ENCODE results near the gene CORO2B.
"Not testable (repeated sequence)": the region's sequence is repeated elsewhere in the genome, so short reads cannot be mapped to it uniquely, and the experiment has no call there.

CORO2B gene

GRCh38 chr15:68751622-68752021, 172.8 kb downstream of the CORO2B start:
- no peaks in the 10 kb centered on the region for H3K27me3 ChIP-seq (ENCODE audit: insufficient read depth, low read length, poor library complexity)
- no peaks in the 10 kb centered on the region for H4K20me1 ChIP-seq (ENCODE audit: insufficient read depth, low read length)
- DNase-seq, result no peak
- no peak overlapping the region for H3K4me2 ChIP-seq (ENCODE audit: insufficient read depth, low read length)
- no peak overlapping the region for H3K27ac ChIP-seq (ENCODE audit: low read length)
- H3K4me1 ChIP-seq (ENCODE audit: insufficient read depth, low read length), result no peaks in the 10 kb centered on the region
- no peaks in the 10 kb centered on the region for H3K36me3 ChIP-seq (ENCODE audit: insufficient read depth, low read length)
- ATAC-seq (ENCODE audit: insufficient read depth, low read depth), result no peak
- H2AFZ ChIP-seq (ENCODE audit: low read depth, low read length), result no peak overlapping the region
- TF ChIP-seq EZH2 (IDR thresholded peaks at IDR 0.05; ENCODE audit: borderline replicate concordance, low read depth, low read length, severe bottlenecking) (no peak), CTCF (IDR thresholded peaks at IDR 0.05; ENCODE audit: borderline replicate concordance, extremely low read depth, low read length, poor library complexity, severe bottlenecking) (no peak)
- no peak overlapping the region for H3K4me3 ChIP-seq (ENCODE audit: low read depth in 1 of 2, low read length in 2 of 2)
- no peaks in the 10 kb centered on the region for H3K9me3 ChIP-seq (ENCODE audit: insufficient read depth, low read length, severe bottlenecking)
- H3K79me2 ChIP-seq (ENCODE audit: insufficient read depth, low read length), result no peaks in the 10 kb centered on the region
- H3K9ac ChIP-seq (ENCODE audit: low read depth, low read length), result no peak overlapping the region

GRCh38 chr15:68755731-68756130, 176.9 kb downstream of the CORO2B start:
- no peak overlapping the region for H3K9ac ChIP-seq (ENCODE audit: low read depth, low read length)

GRCh38 chr15:68759982-68760579, 181.3 kb downstream of the CORO2B start:
- H3K79me2 ChIP-seq (ENCODE audit: insufficient read depth, low read length); H3K9me3 ChIP-seq (ENCODE audit: insufficient read depth, low read length, severe bottlenecking); H3K4me1 ChIP-seq (ENCODE audit: insufficient read depth, low read length); H3K4me2 ChIP-seq (ENCODE audit: insufficient read depth, low read length); H3K27me3 ChIP-seq (ENCODE audit: insufficient read depth, low read length, poor library complexity); H3K9ac ChIP-seq (ENCODE audit: low read depth, low read length); H3K36me3 ChIP-seq (ENCODE audit: insufficient read depth, low read length); DNase-seq; ATAC-seq (ENCODE audit: insufficient read depth, low read depth); H2AFZ ChIP-seq (ENCODE audit: low read depth, low read length); H3K4me3 ChIP-seq (ENCODE audit: low read depth in 1 of 2, low read length in 2 of 2); H3K27ac ChIP-seq (ENCODE audit: low read length); H4K20me1 ChIP-seq (ENCODE audit: insufficient read depth, low read length): not testable (repeated sequence)

More at GRCh38 chr15:68755731-68756130, 176.9 kb downstream of the CORO2B start:
- H3K79me2 ChIP-seq (ENCODE audit: insufficient read depth, low read length), result no peaks in the 10 kb centered on the region
- ATAC-seq (ENCODE audit: insufficient read depth, low read depth), result no peak
- no peaks in the 10 kb centered on the region for H4K20me1 ChIP-seq (ENCODE audit: insufficient read depth, low read length)
- H3K36me3 ChIP-seq (ENCODE audit: insufficient read depth, low read length), result no peaks in the 10 kb centered on the region
- no peak for DNase-seq
- no peak overlapping the region for H3K4me3 ChIP-seq (ENCODE audit: low read depth in 1 of 2, low read length in 2 of 2)
- no peaks in the 10 kb centered on the region for H3K4me1 ChIP-seq (ENCODE audit: insufficient read depth, low read length)
- no peak overlapping the region for H3K4me2 ChIP-seq (ENCODE audit: insufficient read depth, low read length)
- H3K27me3 ChIP-seq (ENCODE audit: insufficient read depth, low read length, poor library complexity), result peaks cover under 1% of the 10 kb centered on the region
- TF ChIP-seq EZH2 (IDR thresholded peaks at IDR 0.05; ENCODE audit: borderline replicate concordance, low read depth, low read length, severe bottlenecking) (no peak), CTCF (IDR thresholded peaks at IDR 0.05; ENCODE audit: borderline replicate concordance, extremely low read depth, low read length, poor library complexity, severe bottlenecking) (no peak)
- H3K27ac ChIP-seq (ENCODE audit: low read length), result no peak overlapping the region
- H2AFZ ChIP-seq (ENCODE audit: low read depth, low read length), result no peak overlapping the region
- H3K9me3 ChIP-seq (ENCODE audit: insufficient read depth, low read length, severe bottlenecking), result no peaks in the 10 kb centered on the region

GRCh38 chr15:68763063-68763462, 184.3 kb downstream of the CORO2B start:
- no peaks in the 10 kb centered on the region for H4K20me1 ChIP-seq (ENCODE audit: insufficient read depth, low read length)
- H3K79me2 ChIP-seq (ENCODE audit: insufficient read depth, low read length), result no peaks in the 10 kb centered on the region
- H3K9me3 ChIP-seq (ENCODE audit: insufficient read depth, low read length, severe bottlenecking), result no peaks in the 10 kb centered on the region
- no peak overlapping the region for H3K4me2 ChIP-seq (ENCODE audit: insufficient read depth, low read length)
- no peak overlapping the region for H3K9ac ChIP-seq (ENCODE audit: low read depth, low read length)
- H3K4me1 ChIP-seq (ENCODE audit: insufficient read depth, low read length), result no peaks in the 10 kb centered on the region
- H3K27ac ChIP-seq (ENCODE audit: low read length), result no peak overlapping the region
- no peak overlapping the region for H3K4me3 ChIP-seq (ENCODE audit: low read depth in 1 of 2, low read length in 2 of 2)
- DNase-seq (no peak), ATAC-seq (ENCODE audit: insufficient read depth, low read depth) (no peak)
- H3K27me3 ChIP-seq (ENCODE audit: insufficient read depth, low read length, poor library complexity), result peaks cover 3% of the 10 kb centered on the region
- no peaks in the 10 kb centered on the region for H3K36me3 ChIP-seq (ENCODE audit: insufficient read depth, low read length)
- no peak overlapping the region for H2AFZ ChIP-seq (ENCODE audit: low read depth, low read length)
- TF ChIP-seq CTCF (IDR thresholded peaks at IDR 0.05; ENCODE audit: borderline replicate concordance, extremely low read depth, low read length, poor library complexity, severe bottlenecking), result no peak

Data from DND-41 (cell line).